ENCODE measurements around the gene IP6K3.

Gene IP6K3

DNA sequence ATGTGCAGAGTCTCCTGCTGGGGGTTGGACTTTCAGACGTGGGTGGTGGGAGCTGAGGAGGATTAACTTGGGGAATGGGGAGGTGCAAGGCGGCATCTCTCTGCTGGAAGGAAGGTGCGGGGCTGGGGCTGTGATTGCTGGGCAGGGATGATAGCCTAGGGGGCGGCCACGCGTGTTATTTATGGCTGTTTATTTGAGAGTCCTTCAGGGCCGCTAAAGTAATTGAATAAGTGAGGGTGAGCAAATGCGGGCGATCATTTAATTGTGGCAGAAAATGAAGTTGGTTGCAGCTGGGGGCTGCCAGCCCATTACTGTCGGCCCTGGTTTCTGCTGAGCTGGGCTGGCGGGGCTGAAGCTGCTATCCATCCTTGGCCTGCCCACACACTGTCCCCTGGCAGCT, 7.5 kb upstream of the IP6K3 start:
- no peak overlapping the region for H3K4me3 ChIP-seq (ENCODE audit: low read length)
- DNase-seq (ENCODE audit: low read depth) = no peak
- TF ChIP-seq CTCF (IDR thresholded peaks at IDR 0.05; ENCODE audit: insufficient read depth, low read depth, low read length, missing control alignments) = no peak

- no peak for TF ChIP-seq CTCF (IDR thresholded peaks at IDR 0.05; ENCODE audit: insufficient read depth, low read depth, low read length, missing control alignments)
- no peak for DNase-seq (ENCODE audit: low read depth)
- H3K4me3 ChIP-seq (ENCODE audit: low read length) = no peak overlapping the region
These were observed 5.9 kb upstream of the IP6K3 start for GRCh38 chr6:33752646-33753015.

DNA sequence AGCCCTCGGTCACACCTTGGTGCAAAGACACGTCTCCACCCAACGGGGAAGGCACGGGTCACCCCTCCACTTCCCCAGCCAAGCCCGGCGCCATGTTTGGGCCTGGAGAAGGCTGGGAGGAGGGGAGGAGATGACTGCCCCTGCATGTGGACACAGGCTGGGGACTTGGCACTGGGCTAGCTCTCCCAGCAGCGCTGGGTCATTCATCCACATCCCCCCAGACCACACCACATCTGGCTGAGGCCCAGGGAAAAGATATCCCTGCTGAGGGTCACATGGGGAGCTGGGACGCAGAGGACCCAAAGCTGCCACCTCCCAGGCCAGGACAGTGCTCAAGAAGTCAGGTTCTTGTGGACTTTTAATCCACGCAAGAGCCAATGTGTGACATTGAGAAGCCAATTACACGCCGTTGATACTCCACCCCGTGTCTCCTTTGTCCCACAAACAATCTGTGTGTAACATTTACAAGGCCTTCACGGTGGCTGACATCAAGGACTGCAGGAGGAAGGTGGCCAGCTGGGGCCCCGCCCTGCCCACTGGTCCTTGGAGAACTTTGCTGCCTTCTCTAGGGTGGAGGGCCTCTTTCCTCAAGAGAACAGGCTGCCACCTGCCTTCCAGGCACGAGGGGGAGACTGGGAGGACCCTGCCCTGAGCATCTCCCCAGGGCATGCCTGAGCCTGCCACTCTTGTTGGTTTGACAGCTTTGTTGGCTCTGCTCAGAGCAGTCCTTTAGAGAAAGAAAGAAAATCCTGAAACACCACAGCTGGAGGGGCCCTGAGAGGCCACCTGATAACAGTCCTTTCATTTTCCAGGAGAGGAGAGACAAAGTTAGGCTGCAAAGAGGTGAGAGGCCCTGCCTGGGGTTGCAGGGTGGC, 5.3 kb upstream of the IP6K3 start:
- H3K4me3 ChIP-seq (ENCODE audit: low read length) = no peak overlapping the region
- peak; percentile 60 for DNase-seq (ENCODE audit: low read depth)
- TF ChIP-seq CTCF (IDR thresholded peaks at IDR 0.05; ENCODE audit: insufficient read depth, low read depth, low read length, missing control alignments) = peak; percentile 15

DNA sequence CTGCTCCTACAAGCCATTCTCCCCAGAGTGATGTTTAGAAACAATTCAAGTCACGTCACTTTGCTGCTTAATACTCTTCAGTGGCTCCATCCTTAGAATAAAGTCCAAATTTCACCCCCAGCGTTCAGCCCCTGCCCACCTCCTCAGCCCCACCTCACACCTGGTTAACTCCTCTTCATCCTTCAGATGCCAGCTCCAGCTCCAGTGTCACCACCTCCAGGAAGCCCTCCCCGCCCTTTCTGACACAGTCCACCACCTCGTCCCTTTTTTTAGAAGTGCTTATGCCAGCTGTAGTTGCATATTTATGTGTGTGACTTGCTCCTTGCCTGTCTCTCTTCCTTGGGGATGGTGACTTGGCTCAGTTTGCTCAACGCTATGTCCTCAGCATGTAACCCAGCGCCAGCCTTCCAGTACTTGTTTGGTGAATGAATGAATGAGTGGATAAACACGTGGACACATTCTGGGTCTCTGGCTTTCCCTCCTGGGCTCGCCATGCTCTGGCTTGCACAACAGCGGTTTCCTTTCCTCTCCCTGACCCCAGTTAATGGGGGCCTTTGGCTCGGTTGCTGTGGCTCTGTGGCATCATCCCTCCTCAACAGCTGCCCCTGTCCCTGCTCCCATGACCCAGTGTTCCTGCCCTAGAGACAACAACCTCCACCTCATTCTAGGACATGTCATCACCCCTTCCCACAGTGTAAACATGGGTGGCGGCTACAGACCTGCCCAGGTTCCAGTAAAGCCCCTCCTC, 3.7 kb upstream of the IP6K3 start:
- DNase-seq (ENCODE audit: low read depth) = no peak
- no peak for TF ChIP-seq CTCF (IDR thresholded peaks at IDR 0.05; ENCODE audit: insufficient read depth, low read depth, low read length, missing control alignments)
- H3K4me3 ChIP-seq (ENCODE audit: low read length) = no peak overlapping the region

- no peak overlapping the region for H3K4me3 ChIP-seq (ENCODE audit: low read length)
- TF ChIP-seq CTCF (IDR thresholded peaks at IDR 0.05; ENCODE audit: insufficient read depth, low read depth, low read length, missing control alignments) = no peak
- no peak for DNase-seq (ENCODE audit: low read depth)
These were observed 2.7 kb upstream of the IP6K3 start for GRCh38 chr6:33749401-33749800.

GRCh38 chr6:33748841-33749240, 2.1 kb upstream of the IP6K3 start:
- no peak for TF ChIP-seq CTCF (IDR thresholded peaks at IDR 0.05; ENCODE audit: insufficient read depth, low read depth, low read length, missing control alignments)
- H3K4me3 ChIP-seq (ENCODE audit: low read length) = no peak overlapping the region
- DNase-seq (ENCODE audit: low read depth) = no peak
